Measurements from ENCODE around the gene ZNF41. TPM values are rescaled to one million over a fixed set of nuclear protein-coding genes. Genes with fewer than 3 reads are reported as not detected.

The ZNF41 gene
- total RNA-seq, 1 donor from 2014 or later = 7.0 TPM

- Histone ChIP-seq H3K27me3 (ENCODE audit: insufficient read depth, low read length) (no peaks in the 10 kb centered on the region), H3K36me3 (ENCODE audit: insufficient read depth, low read length) (no peaks in the 10 kb centered on the region), H3K79me2 (ENCODE audit: insufficient read depth, low read length) (peaks cover 33% of the 10 kb centered on the region), H3K4me2 (ENCODE audit: low read length) (no peak overlapping the region), H2AFZ (ENCODE audit: low read depth, low read length) (no peak overlapping the region), H3K4me3 (ENCODE audit: insufficient read depth, low read depth, low read length) (no peak overlapping the region), H3K9me3 (ENCODE audit: insufficient read depth, low read depth, low read length) (no peaks in the 10 kb centered on the region), H3K4me1 (ENCODE audit: insufficient read depth, low read length) (no peaks in the 10 kb centered on the region), H3K27ac (ENCODE audit: low read depth, low read length) (no peak overlapping the region), H3K9ac (ENCODE audit: low read length) (no peak overlapping the region), H4K20me1 (ENCODE audit: insufficient read depth, low read length) (no peaks in the 10 kb centered on the region)
- H3K27me3 Mint-ChIP-seq (ENCODE audit: low read depth, unreplicated experiment) = no peaks in the 10 kb centered on the region
- no peak overlapping the region for H3K4me3 Mint-ChIP-seq (ENCODE audit: unreplicated experiment)
- no peaks in the 10 kb centered on the region for H3K9me3 Mint-ChIP-seq (ENCODE audit: unreplicated experiment)
- TF ChIP-seq CTCF (IDR thresholded peaks at IDR 0.05; ENCODE audit: insufficient read depth, low read depth, low read length) (no peak), EZH2 (IDR thresholded peaks at IDR 0.05; ENCODE audit: insufficient read depth, low read length) (no peak)
- no peak overlapping the region for H3K27ac Mint-ChIP-seq (ENCODE audit: unreplicated experiment)
- H3K36me3 Mint-ChIP-seq (ENCODE audit: low read depth, unreplicated experiment) = no peaks in the 10 kb centered on the region
- FAIRE-seq (no peak), DNase-seq (ENCODE audit: low read depth) (no peak)
- peaks cover 2% of the 10 kb centered on the region for H3K4me1 Mint-ChIP-seq (ENCODE audit: low read depth, unreplicated experiment)
Measured at GRCh38 chrX:47475476-47475875, 7.5 kb downstream of the ZNF41 start.

GRCh38 chrX:47467106-47467505, 15.9 kb downstream of the ZNF41 start:
- H3K4me3 Mint-ChIP-seq (ENCODE audit: unreplicated experiment) = no peak overlapping the region
- no peaks in the 10 kb centered on the region for H3K4me1 ChIP-seq (ENCODE audit: insufficient read depth, low read length)
- no peak overlapping the region for H3K4me3 ChIP-seq (ENCODE audit: insufficient read depth, low read depth, low read length)
- TF ChIP-seq CTCF (IDR thresholded peaks at IDR 0.05; ENCODE audit: insufficient read depth, low read depth, low read length) (no peak), EZH2 (IDR thresholded peaks at IDR 0.05; ENCODE audit: insufficient read depth, low read length) (no peak)
- H3K27me3 ChIP-seq (ENCODE audit: insufficient read depth, low read length) = no peaks in the 10 kb centered on the region
- no peaks in the 10 kb centered on the region for H3K27me3 Mint-ChIP-seq (ENCODE audit: low read depth, unreplicated experiment)
- peaks cover 14% of the 10 kb centered on the region for H3K36me3 Mint-ChIP-seq (ENCODE audit: low read depth, unreplicated experiment)
- FAIRE-seq = peak; percentile 32
- H4K20me1 ChIP-seq (ENCODE audit: insufficient read depth, low read length) = no peaks in the 10 kb centered on the region
- no peaks in the 10 kb centered on the region for H3K36me3 ChIP-seq (ENCODE audit: insufficient read depth, low read length)
- peaks cover 17% of the 10 kb centered on the region for H3K79me2 ChIP-seq (ENCODE audit: insufficient read depth, low read length)
- H3K27ac Mint-ChIP-seq (ENCODE audit: unreplicated experiment) = no peak overlapping the region
- H3K4me1 Mint-ChIP-seq (ENCODE audit: low read depth, unreplicated experiment) = peaks cover 2% of the 10 kb centered on the region
- DNase-seq (ENCODE audit: low read depth) = no peak
- no peak overlapping the region for H3K4me2 ChIP-seq (ENCODE audit: low read length)
- H3K27ac ChIP-seq (ENCODE audit: low read depth, low read length) = no peak overlapping the region
- no peak overlapping the region for H2AFZ ChIP-seq (ENCODE audit: low read depth, low read length)
- H3K9me3 Mint-ChIP-seq (ENCODE audit: unreplicated experiment) = peaks cover 4% of the 10 kb centered on the region
- no peak overlapping the region for H3K9ac ChIP-seq (ENCODE audit: low read length)
- H3K9me3 ChIP-seq (ENCODE audit: insufficient read depth, low read depth, low read length) = no peaks in the 10 kb centered on the region

- TF ChIP-seq CTCF (IDR thresholded peaks at IDR 0.05; ENCODE audit: insufficient read depth, low read depth, low read length) (no peak), EZH2 (IDR thresholded peaks at IDR 0.05; ENCODE audit: insufficient read depth, low read length) (no peak)
Measured at GRCh38 chrX:47460561-47460960, 22.5 kb downstream of the ZNF41 start.

More at GRCh38 chrX:47460561-47460960, 22.5 kb downstream of the ZNF41 start:
- peaks cover 3% of the 10 kb centered on the region for H3K9me3 Mint-ChIP-seq (ENCODE audit: unreplicated experiment)
- H3K79me2 ChIP-seq (ENCODE audit: insufficient read depth, low read length) = no peaks in the 10 kb centered on the region
- H3K36me3 Mint-ChIP-seq (ENCODE audit: low read depth, unreplicated experiment) = peaks cover 17% of the 10 kb centered on the region
- FAIRE-seq = no peak
- H4K20me1 ChIP-seq (ENCODE audit: insufficient read depth, low read length) = no peaks in the 10 kb centered on the region
- H3K9me3 ChIP-seq (ENCODE audit: insufficient read depth, low read depth, low read length) = no peaks in the 10 kb centered on the region
- no peak for DNase-seq (ENCODE audit: low read depth)
- H3K4me3 Mint-ChIP-seq (ENCODE audit: unreplicated experiment) = no peak overlapping the region
- H3K36me3 ChIP-seq (ENCODE audit: insufficient read depth, low read length) = peaks cover 3% of the 10 kb centered on the region
- H3K4me3 ChIP-seq (ENCODE audit: insufficient read depth, low read depth, low read length) = no peak overlapping the region
- no peak overlapping the region for H3K27ac Mint-ChIP-seq (ENCODE audit: unreplicated experiment)
- H3K27me3 ChIP-seq (ENCODE audit: insufficient read depth, low read length) = no peaks in the 10 kb centered on the region
- no peak overlapping the region for H3K4me2 ChIP-seq (ENCODE audit: low read length)
- no peaks in the 10 kb centered on the region for H3K4me1 ChIP-seq (ENCODE audit: insufficient read depth, low read length)
- H2AFZ ChIP-seq (ENCODE audit: low read depth, low read length) = no peak overlapping the region
- H3K27me3 Mint-ChIP-seq (ENCODE audit: low read depth, unreplicated experiment) = no peaks in the 10 kb centered on the region
- H3K4me1 Mint-ChIP-seq (ENCODE audit: low read depth, unreplicated experiment) = peaks cover 2% of the 10 kb centered on the region
- no peak overlapping the region for H3K27ac ChIP-seq (ENCODE audit: low read depth, low read length)
- no peak overlapping the region for H3K9ac ChIP-seq (ENCODE audit: low read length)

Measured in astrocyte (in vitro differentiated cells and primary cell).